GM12874 (cell line): ENCODE results near the gene PTPRN2.

Experiments used
- TF ChIP-seq, protein P1 (sequence below): IDR thresholded peaks from 2 replicates; pipeline ENCODE4 v1.5.1; 2011; ENCODE audit warnings: low read depth, mild to moderate bottlenecking, control low read depth, low read length, moderate library complexity; ENCODE audit not compliant: insufficient read depth

PTPRN2 gene

GRCh38 chr7:157789942-157790341, 797.7 kb downstream of the PTPRN2 start:
- TF ChIP-seq, protein P1, sequence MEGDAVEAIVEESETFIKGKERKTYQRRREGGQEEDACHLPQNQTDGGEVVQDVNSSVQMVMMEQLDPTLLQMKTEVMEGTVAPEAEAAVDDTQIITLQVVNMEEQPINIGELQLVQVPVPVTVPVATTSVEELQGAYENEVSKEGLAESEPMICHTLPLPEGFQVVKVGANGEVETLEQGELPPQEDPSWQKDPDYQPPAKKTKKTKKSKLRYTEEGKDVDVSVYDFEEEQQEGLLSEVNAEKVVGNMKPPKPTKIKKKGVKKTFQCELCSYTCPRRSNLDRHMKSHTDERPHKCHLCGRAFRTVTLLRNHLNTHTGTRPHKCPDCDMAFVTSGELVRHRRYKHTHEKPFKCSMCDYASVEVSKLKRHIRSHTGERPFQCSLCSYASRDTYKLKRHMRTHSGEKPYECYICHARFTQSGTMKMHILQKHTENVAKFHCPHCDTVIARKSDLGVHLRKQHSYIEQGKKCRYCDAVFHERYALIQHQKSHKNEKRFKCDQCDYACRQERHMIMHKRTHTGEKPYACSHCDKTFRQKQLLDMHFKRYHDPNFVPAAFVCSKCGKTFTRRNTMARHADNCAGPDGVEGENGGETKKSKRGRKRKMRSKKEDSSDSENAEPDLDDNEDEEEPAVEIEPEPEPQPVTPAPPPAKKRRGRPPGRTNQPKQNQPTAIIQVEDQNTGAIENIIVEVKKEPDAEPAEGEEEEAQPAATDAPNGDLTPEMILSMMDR: no peak

DNA sequence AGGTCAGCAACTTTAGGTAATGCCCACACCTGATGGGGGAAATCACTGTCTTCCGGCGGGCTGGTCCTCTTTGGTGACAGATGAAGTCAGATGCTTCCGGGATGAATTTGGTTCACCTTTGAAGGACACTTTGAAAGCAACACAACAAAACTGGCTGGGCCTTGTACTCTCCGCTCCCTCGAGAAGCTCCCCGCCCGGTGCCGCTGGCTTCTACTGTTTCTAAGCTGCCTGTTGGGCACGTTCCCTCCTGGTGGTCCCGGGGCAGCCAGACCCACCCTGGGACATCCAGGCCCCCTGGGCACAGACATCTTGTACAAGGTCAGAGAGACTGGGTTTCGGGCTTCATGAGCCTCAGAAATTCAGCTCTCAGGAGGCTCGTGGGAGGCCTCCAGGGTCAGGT, 798.5 kb downstream of the PTPRN2 start:
- TF ChIP-seq, protein P1: no peak

- TF ChIP-seq, protein P1: no peak
Measured at GRCh38 chr7:157788573-157788972, 799.0 kb downstream of the PTPRN2 start.

- TF ChIP-seq, protein P1: no peak
Measured at GRCh38 chr7:157787275-157787701, 800.3 kb downstream of the PTPRN2 start.

- TF ChIP-seq, protein P1: no peak
Measured at GRCh38 chr7:157786375-157787274, 801.0 kb downstream of the PTPRN2 start.

DNA sequence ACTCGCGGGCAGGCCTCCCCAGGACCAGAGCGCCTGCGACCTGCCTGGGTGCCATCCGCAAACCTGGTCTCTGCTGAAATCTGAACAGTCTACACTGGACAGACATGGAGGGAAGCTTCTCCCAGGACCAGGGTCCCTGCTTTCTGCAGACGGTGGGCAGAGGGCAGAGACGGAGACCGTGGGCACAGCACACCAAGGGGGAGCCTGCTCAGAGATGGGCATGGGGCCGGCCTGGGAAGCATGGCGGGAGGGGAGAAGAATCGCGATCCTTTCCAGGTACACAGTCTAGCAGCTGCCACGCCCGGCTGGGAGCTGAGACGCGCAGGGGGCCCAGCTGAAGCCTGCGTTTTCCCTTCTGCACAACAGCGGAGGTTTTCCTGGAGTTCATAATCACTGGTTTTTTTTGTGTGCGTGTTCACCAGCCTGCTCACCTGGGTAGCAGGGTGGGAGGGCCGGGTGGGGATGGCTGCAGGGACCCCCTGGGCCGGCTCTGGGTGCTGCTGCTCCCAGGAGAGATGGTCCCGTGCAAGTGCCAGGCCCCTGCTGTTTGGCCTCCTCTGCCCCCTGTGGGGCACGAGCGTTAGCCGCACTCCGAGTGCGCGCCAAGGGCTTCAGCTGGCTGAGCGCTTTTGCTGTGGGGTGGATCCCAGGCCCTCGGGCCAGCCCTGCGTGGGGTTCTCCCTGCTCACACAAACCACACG, 802.0 kb downstream of the PTPRN2 start:
- TF ChIP-seq, protein P1: no peak

- TF ChIP-seq, protein P1: no peak
Measured at GRCh38 chr7:157784979-157785441, 802.6 kb downstream of the PTPRN2 start.
